ENCODE measurements around the gene DVL1. TPM values are rescaled to one million over a fixed set of nuclear protein-coding genes. Genes with fewer than 3 reads are reported as not detected.
A peak's percentile ranks its signal among the peaks of the same experiment; 100 is the strongest.

Gene DVL1
- total and polyA plus RNA-seq, 9 of the 15 experiments (the other 6 are each of a cell fraction or from before 2014, with no cell fraction given) = 0.62 to 135 (median 24.3) TPM

DNA sequence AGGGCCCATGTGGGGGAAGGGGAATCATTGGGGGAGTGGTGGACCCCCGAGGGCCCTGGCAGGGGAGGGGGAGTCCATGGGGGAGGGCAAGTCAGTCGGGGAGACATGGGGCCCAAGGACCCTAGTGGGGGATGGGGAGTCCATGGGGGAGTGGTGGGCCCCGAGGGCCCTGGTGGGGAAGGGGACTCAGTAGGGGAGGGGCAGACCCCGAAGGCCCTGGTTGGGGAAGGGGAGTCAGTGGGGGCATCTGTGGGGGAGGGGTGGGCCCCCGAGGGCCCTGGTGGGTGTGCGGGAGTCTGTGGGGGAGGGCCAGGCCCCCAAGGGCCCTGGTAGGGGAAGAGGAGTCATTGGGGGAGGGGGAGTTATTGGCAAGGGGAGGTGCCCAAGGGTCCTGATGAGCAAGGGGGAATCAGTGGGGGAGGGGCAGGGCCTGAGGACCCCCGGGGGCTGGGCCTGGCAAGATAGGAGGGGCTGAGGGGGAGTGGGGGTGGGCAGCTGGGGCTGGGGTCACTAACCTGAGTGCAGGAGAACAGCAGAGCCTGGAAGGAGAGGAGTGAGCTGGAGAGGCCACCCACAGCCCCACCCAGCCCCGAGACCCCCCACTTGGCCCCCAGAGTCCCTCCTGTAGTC is 7.1 kb upstream of the DVL1 start:
- H3K4me2 ChIP-seq (ENCODE audit: insufficient read depth, low read length) = no peak overlapping the region
- no peak for TF ChIP-seq HNRNPLL (IDR thresholded peaks at IDR 0.05; ENCODE audit: low read depth, low read length, poor library complexity, severe bottlenecking)
- TF ChIP-seq CHD4 (IDR thresholded peaks at IDR 0.05; ENCODE audit: insufficient read depth, insufficient replicate concordance, low read depth, low read length, poor library complexity, severe bottlenecking) = no peak
- 0 out of 2 replicates have a peak, but pooled peaks have one; percentile 35 for TF ChIP-seq ZBTB7A (IDR thresholded peaks at IDR 0.05; ENCODE audit: borderline replicate concordance, control insufficient read depth, low read depth, low read length)
- no peak for FAIRE-seq
- BruUV-seq (replicated peaks) = no TSS peak
- no peak overlapping the region for H3K4me3 ChIP-seq
- H4K20me1 ChIP-seq (replicated peaks; ENCODE audit: control insufficient read depth, insufficient read depth, low read length) = peaks cover 3% of the 10 kb centered on the region; the same call in 1 of the 2 replicates
- H3K36me3 ChIP-seq (ENCODE audit: control insufficient read depth, insufficient read depth, low read length) = no peaks in the 10 kb centered on the region
- peaks cover 24 to 94% of the 10 kb centered on the region in 2 experiments for H3K4me1 ChIP-seq (replicated peaks in 1 of 2; ENCODE audit: control insufficient read depth in 2 of 2, insufficient read depth in 2 of 2, low read length in 2 of 2)
- DNase-seq (ENCODE audit: extremely low read depth in 1 of 4, low spot score in 3 of 4) = no peak
- ATAC-seq = no peak
- POLR2A ChIA-PET = no interaction called here
- 0 out of 2 replicates have a peak, but pooled peaks cover 2% of the 10 kb centered on the region for H3K9me3 ChIP-seq (replicated peaks; ENCODE audit: control insufficient read depth, insufficient read depth, low read depth, low read length)
- H2AFZ ChIP-seq (ENCODE audit: low read depth, low read length) = no peak overlapping the region
- peak overlapping the region in 1 of 2 experiments; percentile 89; a peak in 1 of 4 replicates for H3K9ac ChIP-seq (ENCODE audit: insufficient read depth in 1 of 2, low read depth in 2 of 2, low read length in 2 of 2)
- H3K79me2 ChIP-seq (ENCODE audit: control insufficient read depth, insufficient read depth, low read length) = peaks cover 10% of the 10 kb centered on the region; the same call in 2 of the 3 replicates
- in situ Hi-C loops (cut with MboI) = no loop called here
- CTCF ChIA-PET (ENCODE audit: low intra/inter-chr PET ratio) = no interaction called here
- no peaks in the 10 kb centered on the region for H3K9me1 ChIP-seq (ENCODE audit: control insufficient read depth, insufficient read depth, low read length)
- 75% methylated on average over 2 of the region's 8 CpGs for WGBS (ENCODE audit: insufficient coverage, low coverage, missing lambda C conversion rate)
- no peak overlapping the region for H3K27ac ChIP-seq (ENCODE audit: extremely low read depth, low read depth, low read length)
- H3K27me3 ChIP-seq (ENCODE audit: control insufficient read depth in 2 of 2, insufficient read depth in 2 of 2, low read length in 2 of 2) = no peaks in the 10 kb centered on the region; a peak in 1 of 5 replicates
- intact Hi-C loops (cut with micrococcal nuclease) = no loop called here

DNA sequence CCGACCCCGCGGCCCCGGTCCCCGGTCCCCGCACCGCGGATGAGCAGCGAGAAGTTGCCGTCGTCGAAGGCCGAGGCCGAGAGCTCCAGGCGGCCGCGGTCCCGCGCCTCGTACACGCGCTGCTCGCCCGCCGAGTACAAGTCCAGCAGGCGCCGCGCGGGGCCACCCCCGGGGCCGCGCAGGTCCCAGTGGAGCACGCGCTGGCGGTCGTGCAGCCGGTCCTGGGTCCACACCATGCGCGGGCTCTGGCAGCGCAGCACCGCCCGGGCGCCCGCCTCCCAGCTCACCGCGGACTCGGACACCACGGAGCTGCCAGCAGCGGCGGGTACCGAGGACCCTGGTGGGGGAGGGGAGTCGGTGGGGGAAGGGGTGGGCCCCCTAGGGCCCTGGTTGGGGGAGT is 6.2 kb upstream of the DVL1 start:
- ChIA-PET CTCF (ENCODE audit: low intra/inter-chr PET ratio) (no interaction called here), POLR2A (no interaction called here)
- H3K27me3 ChIP-seq (ENCODE audit: control insufficient read depth in 2 of 2, insufficient read depth in 2 of 2, low read length in 2 of 2) = no peaks in the 10 kb centered on the region
- no peak overlapping the region for H3K4me3 ChIP-seq
- 88% methylated on average over 28 of the region's 52 CpGs for WGBS (ENCODE audit: insufficient coverage, low coverage, missing lambda C conversion rate)
- H3K9me1 ChIP-seq (ENCODE audit: control insufficient read depth, insufficient read depth, low read length) = no peaks in the 10 kb centered on the region
- in situ Hi-C loops (cut with MboI) = no loop called here
- DNase-seq (ENCODE audit: extremely low read depth in 1 of 4, low spot score in 3 of 4) (no peak), FAIRE-seq (no peak), ATAC-seq (no peak)
- H3K4me2 ChIP-seq (ENCODE audit: insufficient read depth, low read length) = no peak overlapping the region
- no TSS peak for BruUV-seq (replicated peaks)
- peaks cover 24 to 87% of the 10 kb centered on the region in 2 experiments for H3K4me1 ChIP-seq (replicated peaks in 1 of 2; ENCODE audit: control insufficient read depth in 2 of 2, insufficient read depth in 2 of 2, low read length in 2 of 2)
- no peak overlapping the region for H2AFZ ChIP-seq (ENCODE audit: low read depth, low read length)
- H3K79me2 ChIP-seq (ENCODE audit: control insufficient read depth, insufficient read depth, low read length) = peaks cover 10% of the 10 kb centered on the region; the same call in 2 of the 3 replicates
- H4K20me1 ChIP-seq (replicated peaks; ENCODE audit: control insufficient read depth, insufficient read depth, low read length) = peaks cover 3% of the 10 kb centered on the region; the same call in 1 of the 2 replicates
- no peak overlapping the region for H3K9ac ChIP-seq (ENCODE audit: insufficient read depth in 1 of 2, low read depth in 2 of 2, low read length in 2 of 2)
- no peaks in the 10 kb centered on the region for H3K9me3 ChIP-seq (replicated peaks; ENCODE audit: control insufficient read depth, insufficient read depth, low read depth, low read length)
- H3K27ac ChIP-seq (ENCODE audit: extremely low read depth, low read depth, low read length) = no peak overlapping the region
- TF ChIP-seq NEUROD1 (IDR thresholded peaks at IDR 0.05; ENCODE audit: borderline replicate concordance, low read depth, low read length, partially characterized antibody) (no peak), ZNF57 (CRISPR knock-in tag; IDR thresholded peaks at IDR 0.05) (no peak), POLR2G (IDR thresholded peaks at IDR 0.05; ENCODE audit: low read depth, low read length) (peak; percentile 27; the same call in 1 of the 2 replicates), PCBP1 (IDR thresholded peaks at IDR 0.05; ENCODE audit: low read depth, low read length, poor library complexity, severe bottlenecking) (peak; percentile 9), PHF21A (IDR thresholded peaks at IDR 0.05; ENCODE audit: borderline replicate concordance, low read depth) (no peak), TBL1XR1 (IDR thresholded peaks at IDR 0.05; ENCODE audit: low read length in 2 of 2) (no peak), RBFOX2 (IDR thresholded peaks at IDR 0.05; ENCODE audit: low read depth, low read length) (0 out of 2 replicates have a peak, but pooled peaks have one; percentile 5), PHF8 (IDR thresholded peaks at IDR 0.05; ENCODE audit: borderline replicate concordance, low read length) (no peak)
- TF ChIP-seq, protein P1, sequence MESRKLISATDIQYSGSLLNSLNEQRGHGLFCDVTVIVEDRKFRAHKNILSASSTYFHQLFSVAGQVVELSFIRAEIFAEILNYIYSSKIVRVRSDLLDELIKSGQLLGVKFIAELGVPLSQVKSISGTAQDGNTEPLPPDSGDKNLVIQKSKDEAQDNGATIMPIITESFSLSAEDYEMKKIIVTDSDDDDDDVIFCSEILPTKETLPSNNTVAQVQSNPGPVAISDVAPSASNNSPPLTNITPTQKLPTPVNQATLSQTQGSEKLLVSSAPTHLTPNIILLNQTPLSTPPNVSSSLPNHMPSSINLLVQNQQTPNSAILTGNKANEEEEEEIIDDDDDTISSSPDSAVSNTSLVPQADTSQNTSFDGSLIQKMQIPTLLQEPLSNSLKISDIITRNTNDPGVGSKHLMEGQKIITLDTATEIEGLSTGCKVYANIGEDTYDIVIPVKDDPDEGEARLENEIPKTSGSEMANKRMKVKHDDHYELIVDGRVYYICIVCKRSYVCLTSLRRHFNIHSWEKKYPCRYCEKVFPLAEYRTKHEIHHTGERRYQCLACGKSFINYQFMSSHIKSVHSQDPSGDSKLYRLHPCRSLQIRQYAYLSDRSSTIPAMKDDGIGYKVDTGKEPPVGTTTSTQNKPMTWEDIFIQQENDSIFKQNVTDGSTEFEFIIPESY (CRISPR knock-in tag; IDR thresholded peaks at IDR 0.05) = peak; percentile 86
- intact Hi-C loops (cut with micrococcal nuclease) = no loop called here
- no peaks in the 10 kb centered on the region for H3K36me3 ChIP-seq (ENCODE audit: control insufficient read depth, insufficient read depth, low read length)
